GM20000 (cell line): ENCODE results near the gene PPM1B.

Source experiments
- DNase-seq: peaks from one replicate; pipeline ENCODE4 v3.0.0; 2012; ENCODE audit warnings: low spot score
- TF ChIP-seq, protein P1 (sequence below): IDR thresholded peaks from 2 replicates; pipeline ENCODE4 v1.5.1; 2012; ENCODE audit warnings: mild to moderate bottlenecking, control low read depth; ENCODE audit errors: extremely low read depth, missing control alignments

PPM1B gene

DNA sequence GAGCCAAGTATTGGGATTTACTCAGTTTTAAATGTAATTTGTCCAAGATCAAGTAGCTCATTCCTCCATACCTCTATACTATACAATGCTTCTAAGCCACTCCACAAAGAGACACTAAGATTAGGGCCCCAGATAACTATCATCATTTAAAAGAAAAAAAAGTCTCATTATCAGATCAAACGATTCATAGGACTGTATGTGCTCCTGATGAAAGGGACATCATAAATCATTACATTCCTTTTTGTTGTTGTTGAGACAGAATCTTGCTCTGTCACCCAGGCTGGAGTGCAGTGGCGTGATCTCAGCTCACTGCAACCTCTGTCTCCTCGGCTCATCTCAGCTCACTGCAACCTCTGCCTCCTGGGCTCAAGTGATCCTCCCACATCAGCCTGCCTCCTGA lies 104.4 kb downstream of the PPM1B start:
- no peak for DNase-seq
- TF ChIP-seq, protein P1, sequence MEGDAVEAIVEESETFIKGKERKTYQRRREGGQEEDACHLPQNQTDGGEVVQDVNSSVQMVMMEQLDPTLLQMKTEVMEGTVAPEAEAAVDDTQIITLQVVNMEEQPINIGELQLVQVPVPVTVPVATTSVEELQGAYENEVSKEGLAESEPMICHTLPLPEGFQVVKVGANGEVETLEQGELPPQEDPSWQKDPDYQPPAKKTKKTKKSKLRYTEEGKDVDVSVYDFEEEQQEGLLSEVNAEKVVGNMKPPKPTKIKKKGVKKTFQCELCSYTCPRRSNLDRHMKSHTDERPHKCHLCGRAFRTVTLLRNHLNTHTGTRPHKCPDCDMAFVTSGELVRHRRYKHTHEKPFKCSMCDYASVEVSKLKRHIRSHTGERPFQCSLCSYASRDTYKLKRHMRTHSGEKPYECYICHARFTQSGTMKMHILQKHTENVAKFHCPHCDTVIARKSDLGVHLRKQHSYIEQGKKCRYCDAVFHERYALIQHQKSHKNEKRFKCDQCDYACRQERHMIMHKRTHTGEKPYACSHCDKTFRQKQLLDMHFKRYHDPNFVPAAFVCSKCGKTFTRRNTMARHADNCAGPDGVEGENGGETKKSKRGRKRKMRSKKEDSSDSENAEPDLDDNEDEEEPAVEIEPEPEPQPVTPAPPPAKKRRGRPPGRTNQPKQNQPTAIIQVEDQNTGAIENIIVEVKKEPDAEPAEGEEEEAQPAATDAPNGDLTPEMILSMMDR = no peak

DNA sequence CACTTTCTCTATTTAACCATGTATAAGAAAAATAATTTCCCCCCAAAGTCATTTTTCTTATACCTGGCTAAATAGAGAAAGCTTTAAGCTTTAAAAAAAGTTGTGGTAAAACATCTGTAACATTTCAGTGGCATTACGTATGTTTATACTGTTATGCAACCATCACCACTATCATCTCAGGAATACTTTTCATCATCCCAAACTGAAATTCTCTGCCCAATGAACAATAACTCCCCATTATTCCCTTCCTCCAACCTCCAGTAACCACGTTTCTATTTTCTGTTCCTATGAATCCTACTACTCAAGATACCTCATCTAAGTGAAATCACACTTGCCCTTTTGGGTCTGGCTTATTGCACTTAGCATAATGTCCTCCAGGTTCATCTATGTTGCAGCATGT lies 104.9 kb downstream of the PPM1B start:
- no peak for DNase-seq
- TF ChIP-seq, protein P1 = no peak

DNA sequence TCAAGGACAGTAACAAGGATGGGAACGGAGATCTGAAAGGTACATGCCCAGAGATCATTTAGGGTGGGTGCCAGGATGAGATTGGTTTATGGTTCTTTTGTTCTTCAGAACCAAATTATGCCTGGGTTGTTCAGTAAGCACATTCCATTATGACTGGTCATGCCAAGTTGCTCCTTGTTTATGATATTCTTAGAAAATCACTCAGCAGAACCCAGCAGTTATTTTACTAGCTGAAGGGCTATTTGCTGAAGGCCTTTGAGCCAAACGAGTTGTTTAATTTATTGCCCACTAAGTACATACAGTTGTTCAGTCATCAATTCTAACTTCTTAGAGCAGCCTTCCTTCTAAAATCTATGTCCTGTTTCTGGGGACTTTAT lies 107.2 kb downstream of the PPM1B start:
- TF ChIP-seq, protein P1 = no peak
- no peak for DNase-seq

DNA sequence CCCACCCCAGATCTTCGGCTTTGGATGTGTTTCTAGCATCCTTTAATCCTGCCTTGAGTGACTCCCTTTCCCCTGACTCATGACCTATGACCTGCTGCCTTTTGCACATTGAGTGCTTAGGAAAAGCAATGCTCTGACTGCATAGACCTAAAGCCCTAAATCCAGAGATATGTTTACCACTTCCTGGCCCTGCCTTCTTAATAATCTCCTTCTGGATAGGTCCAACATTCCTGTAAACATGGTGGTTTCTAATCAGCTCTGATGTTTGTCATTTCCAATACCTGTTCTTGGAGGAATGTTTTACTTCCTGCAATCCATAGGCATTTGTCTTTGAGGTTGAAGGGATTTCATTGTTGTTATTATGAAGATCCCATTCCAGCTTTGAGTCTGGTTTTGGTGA lies 108.9 kb downstream of the PPM1B start:
- no peak for DNase-seq
- TF ChIP-seq, protein P1 = no peak

DNA sequence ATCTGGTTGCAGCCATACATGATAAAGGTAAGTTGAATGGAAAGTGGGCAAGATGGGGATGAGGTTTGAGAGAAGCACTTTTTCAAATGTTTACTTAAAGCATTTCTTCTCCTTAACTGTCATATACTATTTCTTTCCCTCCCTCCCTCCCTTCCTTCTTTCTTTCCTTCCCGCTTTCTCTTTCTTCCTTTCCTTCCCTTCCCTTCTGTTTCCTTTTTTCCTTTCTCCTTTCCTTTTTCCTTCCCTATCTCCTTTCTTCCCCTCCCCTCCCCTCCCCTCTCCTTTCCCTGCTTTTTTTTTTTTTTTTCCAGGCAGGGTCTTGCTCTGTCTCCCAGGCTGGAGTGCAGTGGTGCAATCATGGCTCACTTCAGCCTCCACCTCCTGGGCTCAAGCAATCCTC lies 112.2 kb downstream of the PPM1B start:
- TF ChIP-seq, protein P1 = no peak
- no peak for DNase-seq
